GM19193 (cell line): ENCODE data around the gene DNAJC15.

Experiments
- POLR2A ChIP-seq: IDR thresholded peaks from 4 replicates; pipeline ENCODE4 v1.6.1; 2011; ENCODE audit not compliant: insufficient read depth, insufficient read length; ENCODE audit errors: extremely low read depth

The DNAJC15 gene

GRCh38 chr13:43127103-43127798, 103.9 kb downstream of the DNAJC15 start:
- TF ChIP-seq POLR2A = no peak

- no peak for TF ChIP-seq POLR2A
Measured at GRCh38 chr13:43127827-43128226, 104.4 kb downstream of the DNAJC15 start.

- TF ChIP-seq POLR2A = no peak
Measured at GRCh38 chr13:43128504-43128961, 105.1 kb downstream of the DNAJC15 start.

- no peak for TF ChIP-seq POLR2A
Measured at GRCh38 chr13:43129066-43129465, 105.7 kb downstream of the DNAJC15 start.

- no peak for TF ChIP-seq POLR2A
Measured at GRCh38 chr13:43129511-43130110, 106.2 kb downstream of the DNAJC15 start.

GRCh38 chr13:43132257-43132656, 108.9 kb downstream of the DNAJC15 start:
- TF ChIP-seq POLR2A = no peak

- no peak for TF ChIP-seq POLR2A
Measured at GRCh38 chr13:43132911-43133310, 109.5 kb downstream of the DNAJC15 start.

GRCh38 chr13:43133792-43134191, 110.4 kb downstream of the DNAJC15 start:
- no peak for TF ChIP-seq POLR2A

- TF ChIP-seq POLR2A = no peak
Measured at GRCh38 chr13:43134868-43135267, 111.5 kb downstream of the DNAJC15 start.

GRCh38 chr13:43135516-43135915, 112.1 kb downstream of the DNAJC15 start:
- no peak for TF ChIP-seq POLR2A

GRCh38 chr13:43136920-43137575, 113.7 kb downstream of the DNAJC15 start:
- TF ChIP-seq POLR2A = no peak

GRCh38 chr13:43139211-43139610, 115.8 kb downstream of the DNAJC15 start:
- no peak for TF ChIP-seq POLR2A

GRCh38 chr13:43139921-43140320, 116.5 kb downstream of the DNAJC15 start:
- no peak for TF ChIP-seq POLR2A

- TF ChIP-seq POLR2A = no peak
Measured at GRCh38 chr13:43140985-43141384, 117.6 kb downstream of the DNAJC15 start.

- TF ChIP-seq POLR2A = no peak
Measured at GRCh38 chr13:43141685-43142084, 118.3 kb downstream of the DNAJC15 start.

- TF ChIP-seq POLR2A = no peak
Measured at GRCh38 chr13:43143591-43143990, 120.2 kb downstream of the DNAJC15 start.
